ENCODE data around the gene INPP4B.

INPP4B gene

GRCh38 chr4:142265536-142265935 lies 580.6 kb downstream of the INPP4B start:
- Histone ChIP-seq H3K27ac (ENCODE audit: low read depth, low read length) (no peak overlapping the region), H3K4me3 (ENCODE audit: low read depth in 1 of 2, low read length in 2 of 2) (no peak overlapping the region)

DNA sequence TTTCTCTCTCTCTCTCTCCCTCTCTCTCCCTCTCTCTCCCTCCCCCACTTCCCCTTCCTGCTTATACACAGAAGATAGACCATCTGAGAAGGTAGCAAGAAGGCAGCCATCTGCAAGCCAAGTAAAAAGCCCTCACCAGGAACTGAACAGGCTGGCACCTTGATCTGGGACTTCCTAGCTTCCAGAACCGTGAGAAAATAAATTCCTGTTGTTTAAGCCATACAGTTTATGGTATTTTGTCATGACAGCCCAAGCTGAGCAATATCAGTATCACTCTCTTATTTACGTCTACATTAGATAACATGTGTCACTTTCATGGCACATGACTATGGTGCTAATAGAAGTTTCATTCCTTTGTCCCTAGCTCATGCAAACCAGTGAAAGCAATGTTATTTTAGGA lies 581.1 kb downstream of the INPP4B start:
- H3K36me3 ChIP-seq (ENCODE audit: control insufficient read depth in 1 of 2, insufficient read depth in 2 of 2, low read length in 2 of 2), result no peaks in the 10 kb centered on the region
- no peaks in the 10 kb centered on the region for H3K9me3 ChIP-seq (ENCODE audit: control insufficient read depth in 1 of 2, low read length in 2 of 2)
- H3K4me3 ChIP-seq (ENCODE audit: low read depth in 1 of 2, low read length in 2 of 2), result no peak overlapping the region
- no peak overlapping the region for H3K9ac ChIP-seq (ENCODE audit: low read depth in 1 of 2, low read length in 2 of 2)
- H3K27ac ChIP-seq (ENCODE audit: low read depth, low read length), result no peak overlapping the region
- H3K27me3 ChIP-seq (ENCODE audit: control insufficient read depth in 1 of 2, insufficient read depth in 2 of 2, low read length in 2 of 2), result no peaks in the 10 kb centered on the region
- H3K4me1 ChIP-seq (ENCODE audit: control insufficient read depth in 1 of 2, insufficient read depth in 2 of 2, low read length in 2 of 2), result peaks cover 0 to 11% of the 10 kb centered on the region in 2 donors

More at GRCh38 chr4:142265536-142265935, 580.6 kb downstream of the INPP4B start:
- Histone ChIP-seq H3K36me3 (ENCODE audit: control insufficient read depth in 1 of 2, insufficient read depth in 2 of 2, low read length in 2 of 2) (peaks cover 0 to 4% of the 10 kb centered on the region in 2 donors), H3K9me3 (ENCODE audit: control insufficient read depth in 1 of 2, low read length in 2 of 2) (no peaks in the 10 kb centered on the region), H3K4me1 (ENCODE audit: control insufficient read depth in 1 of 2, insufficient read depth in 2 of 2, low read length in 2 of 2) (peaks cover 0 to 11% of the 10 kb centered on the region in 2 donors), H3K27me3 (ENCODE audit: control insufficient read depth in 1 of 2, insufficient read depth in 2 of 2, low read length in 2 of 2) (no peaks in the 10 kb centered on the region), H3K9ac (ENCODE audit: low read depth in 1 of 2, low read length in 2 of 2) (no peak overlapping the region)

DNA sequence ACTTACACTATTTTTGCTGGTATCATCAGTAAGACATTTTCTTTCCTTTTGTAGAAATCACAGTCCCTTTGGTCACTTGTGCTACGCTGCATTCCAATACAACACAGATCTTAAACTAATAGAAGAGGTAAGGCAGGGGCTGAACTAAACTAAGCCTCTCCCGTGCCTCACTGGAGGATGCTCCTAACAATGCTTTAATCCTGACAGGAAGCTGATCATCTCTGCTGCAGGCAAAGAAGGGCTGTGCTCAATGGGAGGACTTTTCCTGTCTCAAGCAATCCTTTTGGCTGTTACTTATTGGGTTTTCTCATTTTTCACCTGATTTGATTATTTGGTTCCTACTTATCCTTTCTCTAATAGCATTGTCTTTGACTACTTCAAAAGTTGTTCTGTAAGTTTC lies 583.1 kb downstream of the INPP4B start:
- no peak overlapping the region for H3K27ac ChIP-seq (ENCODE audit: low read depth, low read length)
- H3K9me3 ChIP-seq (ENCODE audit: control insufficient read depth in 1 of 2, low read length in 2 of 2), result no peaks in the 10 kb centered on the region
- H3K36me3 ChIP-seq (ENCODE audit: control insufficient read depth in 1 of 2, insufficient read depth in 2 of 2, low read length in 2 of 2), result no peaks in the 10 kb centered on the region
- H3K4me1 ChIP-seq (ENCODE audit: control insufficient read depth in 1 of 2, insufficient read depth in 2 of 2, low read length in 2 of 2), result peaks cover 0 to 11% of the 10 kb centered on the region in 2 donors
- no peak overlapping the region for H3K9ac ChIP-seq (ENCODE audit: low read depth in 1 of 2, low read length in 2 of 2)
- no peaks in the 10 kb centered on the region for H3K27me3 ChIP-seq (ENCODE audit: control insufficient read depth in 1 of 2, insufficient read depth in 2 of 2, low read length in 2 of 2)
- H3K4me3 ChIP-seq (ENCODE audit: low read depth in 1 of 2, low read length in 2 of 2), result no peak overlapping the region

DNA sequence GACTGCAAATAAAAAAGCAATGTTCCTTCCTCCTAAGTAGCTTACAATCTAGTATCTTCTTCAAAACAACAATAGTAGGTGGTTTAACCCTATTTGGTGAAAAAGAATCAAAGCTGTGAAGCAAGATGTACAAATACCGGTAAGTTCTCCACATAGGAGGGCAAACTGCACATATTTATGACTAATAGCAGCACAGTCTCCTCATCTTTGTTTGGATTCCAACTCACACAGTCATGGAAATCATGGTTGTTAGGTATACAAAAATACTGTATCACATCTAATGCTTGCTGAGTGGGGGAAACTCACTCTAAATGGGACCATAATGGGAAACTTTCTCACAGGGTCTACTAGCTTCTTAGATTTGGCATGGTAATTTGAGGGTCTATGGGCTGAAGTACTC lies 597.2 kb downstream of the INPP4B start:
- Histone ChIP-seq H3K27me3 (ENCODE audit: control insufficient read depth in 1 of 2, insufficient read depth in 2 of 2, low read length in 2 of 2) (no peaks in the 10 kb centered on the region), H3K4me1 (ENCODE audit: control insufficient read depth in 1 of 2, insufficient read depth in 2 of 2, low read length in 2 of 2) (no peaks in the 10 kb centered on the region), H3K36me3 (ENCODE audit: control insufficient read depth in 1 of 2, insufficient read depth in 2 of 2, low read length in 2 of 2) (no peaks in the 10 kb centered on the region), H3K9ac (ENCODE audit: low read depth in 1 of 2, low read length in 2 of 2) (no peak overlapping the region), H3K9me3 (ENCODE audit: control insufficient read depth in 1 of 2, low read length in 2 of 2) (no peaks in the 10 kb centered on the region), H3K27ac (ENCODE audit: low read depth, low read length) (no peak overlapping the region), H3K4me3 (ENCODE audit: low read depth in 1 of 2, low read length in 2 of 2) (no peak overlapping the region)

DNA sequence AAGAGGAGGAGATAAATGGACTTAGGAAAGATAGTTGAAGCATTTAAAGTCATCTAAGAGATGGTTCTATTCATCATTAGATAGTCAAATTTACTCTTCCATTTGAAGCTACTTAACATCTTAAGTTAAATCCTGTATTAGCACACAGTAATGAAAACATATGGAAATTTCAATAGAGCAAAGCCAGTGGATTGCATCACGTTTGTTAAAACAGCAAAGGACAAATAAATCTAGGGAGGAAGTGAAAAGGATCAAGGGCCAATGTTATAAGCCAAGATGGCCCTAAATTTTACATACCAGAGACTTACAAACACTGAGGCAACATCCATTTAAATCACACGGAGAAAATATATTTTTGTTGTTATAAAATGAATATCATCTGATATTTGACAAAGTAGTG lies 602.8 kb downstream of the INPP4B start:
- Histone ChIP-seq H3K9me3 (ENCODE audit: control insufficient read depth in 1 of 2, low read length in 2 of 2) (no peaks in the 10 kb centered on the region), H3K27ac (ENCODE audit: low read depth, low read length) (no peak overlapping the region), H3K9ac (ENCODE audit: low read depth in 1 of 2, low read length in 2 of 2) (no peak overlapping the region), H3K36me3 (ENCODE audit: control insufficient read depth in 1 of 2, insufficient read depth in 2 of 2, low read length in 2 of 2) (no peaks in the 10 kb centered on the region), H3K27me3 (ENCODE audit: control insufficient read depth in 1 of 2, insufficient read depth in 2 of 2, low read length in 2 of 2) (no peaks in the 10 kb centered on the region), H3K4me3 (ENCODE audit: low read depth in 1 of 2, low read length in 2 of 2) (no peak overlapping the region), H3K4me1 (ENCODE audit: control insufficient read depth in 1 of 2, insufficient read depth in 2 of 2, low read length in 2 of 2) (no peaks in the 10 kb centered on the region)

GRCh38 chr4:142242156-142242555 lies 603.9 kb downstream of the INPP4B start:
- Histone ChIP-seq H3K4me1 (ENCODE audit: control insufficient read depth in 1 of 2, insufficient read depth in 2 of 2, low read length in 2 of 2) (no peaks in the 10 kb centered on the region), H3K27ac (ENCODE audit: low read depth, low read length) (no peak overlapping the region), H3K27me3 (ENCODE audit: control insufficient read depth in 1 of 2, insufficient read depth in 2 of 2, low read length in 2 of 2) (no peaks in the 10 kb centered on the region), H3K4me3 (ENCODE audit: low read depth in 1 of 2, low read length in 2 of 2) (no peak overlapping the region), H3K9ac (ENCODE audit: low read depth in 1 of 2, low read length in 2 of 2) (no peak overlapping the region), H3K36me3 (ENCODE audit: control insufficient read depth in 1 of 2, insufficient read depth in 2 of 2, low read length in 2 of 2) (no peaks in the 10 kb centered on the region), H3K9me3 (ENCODE audit: control insufficient read depth in 1 of 2, low read length in 2 of 2) (no peaks in the 10 kb centered on the region)

- Histone ChIP-seq H3K4me3 (ENCODE audit: low read depth in 1 of 2, low read length in 2 of 2) (no peak overlapping the region), H3K27ac (ENCODE audit: low read depth, low read length) (no peak overlapping the region)
Observed at GRCh38 chr4:142238589-142238988, 607.5 kb downstream of the INPP4B start.

GRCh38 chr4:142236268-142236667 lies 609.8 kb downstream of the INPP4B start:
- H3K4me1 ChIP-seq (ENCODE audit: control insufficient read depth in 1 of 2, insufficient read depth in 2 of 2, low read length in 2 of 2), result no peaks in the 10 kb centered on the region
- no peak overlapping the region for H3K27ac ChIP-seq (ENCODE audit: low read depth, low read length)
- H3K4me3 ChIP-seq (ENCODE audit: low read depth in 1 of 2, low read length in 2 of 2), result no peak overlapping the region
- H3K36me3 ChIP-seq (ENCODE audit: control insufficient read depth in 1 of 2, insufficient read depth in 2 of 2, low read length in 2 of 2), result no peaks in the 10 kb centered on the region
- no peaks in the 10 kb centered on the region for H3K27me3 ChIP-seq (ENCODE audit: control insufficient read depth in 1 of 2, insufficient read depth in 2 of 2, low read length in 2 of 2)
- H3K9ac ChIP-seq (ENCODE audit: low read depth in 1 of 2, low read length in 2 of 2), result no peak overlapping the region
- H3K9me3 ChIP-seq (ENCODE audit: control insufficient read depth in 1 of 2, low read length in 2 of 2), result no peaks in the 10 kb centered on the region

More at GRCh38 chr4:142238589-142238988, 607.5 kb downstream of the INPP4B start:
- no peaks in the 10 kb centered on the region for H3K9me3 ChIP-seq (ENCODE audit: control insufficient read depth in 1 of 2, low read length in 2 of 2)
- H3K27me3 ChIP-seq (ENCODE audit: control insufficient read depth in 1 of 2, insufficient read depth in 2 of 2, low read length in 2 of 2), result no peaks in the 10 kb centered on the region
- H3K4me1 ChIP-seq (ENCODE audit: control insufficient read depth in 1 of 2, insufficient read depth in 2 of 2, low read length in 2 of 2), result no peaks in the 10 kb centered on the region
- H3K9ac ChIP-seq (ENCODE audit: low read depth in 1 of 2, low read length in 2 of 2), result no peak overlapping the region
- H3K36me3 ChIP-seq (ENCODE audit: control insufficient read depth in 1 of 2, insufficient read depth in 2 of 2, low read length in 2 of 2), result no peaks in the 10 kb centered on the region

DNA sequence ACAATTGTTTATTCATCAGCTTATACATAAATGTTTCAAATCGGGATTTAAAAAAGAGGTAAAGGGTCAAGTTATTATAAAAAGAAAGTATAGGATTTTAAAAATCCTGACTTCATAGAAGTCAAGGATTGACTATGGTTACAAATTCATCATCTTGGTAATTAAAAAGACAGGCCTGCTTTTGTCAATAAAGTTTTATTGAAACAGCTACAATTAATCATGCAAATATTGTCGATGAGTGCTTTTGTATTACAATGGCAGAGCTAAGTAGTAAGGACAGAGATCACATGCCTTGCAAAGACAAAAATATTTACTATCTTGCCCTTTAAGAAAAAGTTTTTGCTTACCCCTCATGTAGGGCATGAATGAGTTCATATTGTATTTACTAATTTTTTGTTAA lies 614.3 kb downstream of the INPP4B start:
- no peaks in the 10 kb centered on the region for H3K9me3 ChIP-seq (ENCODE audit: control insufficient read depth in 1 of 2, low read length in 2 of 2)
- H3K27me3 ChIP-seq (ENCODE audit: control insufficient read depth in 1 of 2, insufficient read depth in 2 of 2, low read length in 2 of 2), result no peaks in the 10 kb centered on the region
- H3K9ac ChIP-seq (ENCODE audit: low read depth in 1 of 2, low read length in 2 of 2), result no peak overlapping the region
- H3K4me1 ChIP-seq (ENCODE audit: control insufficient read depth in 1 of 2, insufficient read depth in 2 of 2, low read length in 2 of 2), result no peaks in the 10 kb centered on the region
- no peaks in the 10 kb centered on the region for H3K36me3 ChIP-seq (ENCODE audit: control insufficient read depth in 1 of 2, insufficient read depth in 2 of 2, low read length in 2 of 2)
- H3K27ac ChIP-seq (ENCODE audit: low read depth, low read length), result no peak overlapping the region
- H3K4me3 ChIP-seq (ENCODE audit: low read depth in 1 of 2, low read length in 2 of 2), result no peak overlapping the region

DNA sequence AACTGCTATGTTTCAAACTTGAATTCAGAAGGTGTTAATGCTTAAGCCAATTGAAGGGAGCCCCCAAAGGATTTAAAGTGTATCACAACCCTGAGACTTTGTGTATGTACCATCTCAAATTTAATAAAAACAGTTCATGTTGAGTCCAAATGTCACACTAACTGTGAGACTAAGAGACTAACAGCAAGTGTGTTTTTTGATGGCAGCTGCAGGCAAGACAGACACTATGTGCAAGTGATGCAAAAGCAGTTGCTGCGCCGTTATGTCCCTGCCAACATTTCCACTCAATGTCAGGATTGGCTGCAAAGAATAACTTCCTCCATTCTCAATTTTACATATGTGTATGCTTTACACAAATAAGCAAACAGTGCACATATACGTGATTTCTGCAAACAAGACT lies 615.1 kb downstream of the INPP4B start:
- Histone ChIP-seq H3K27ac (ENCODE audit: low read depth, low read length) (no peak overlapping the region), H3K4me3 (ENCODE audit: low read depth in 1 of 2, low read length in 2 of 2) (no peak overlapping the region), H3K9me3 (ENCODE audit: control insufficient read depth in 1 of 2, low read length in 2 of 2) (no peaks in the 10 kb centered on the region), H3K9ac (ENCODE audit: low read depth in 1 of 2, low read length in 2 of 2) (no peak overlapping the region), H3K4me1 (ENCODE audit: control insufficient read depth in 1 of 2, insufficient read depth in 2 of 2, low read length in 2 of 2) (no peaks in the 10 kb centered on the region), H3K36me3 (ENCODE audit: control insufficient read depth in 1 of 2, insufficient read depth in 2 of 2, low read length in 2 of 2) (no peaks in the 10 kb centered on the region), H3K27me3 (ENCODE audit: control insufficient read depth in 1 of 2, insufficient read depth in 2 of 2, low read length in 2 of 2) (no peaks in the 10 kb centered on the region)

GRCh38 chr4:142226014-142226413 lies 620.1 kb downstream of the INPP4B start:
- no peak overlapping the region for H3K27ac ChIP-seq (ENCODE audit: low read depth, low read length)
- H3K4me1 ChIP-seq (ENCODE audit: control insufficient read depth in 1 of 2, insufficient read depth in 2 of 2, low read length in 2 of 2), result no peaks in the 10 kb centered on the region
- no peak overlapping the region for H3K9ac ChIP-seq (ENCODE audit: low read depth in 1 of 2, low read length in 2 of 2)
- no peaks in the 10 kb centered on the region for H3K9me3 ChIP-seq (ENCODE audit: control insufficient read depth in 1 of 2, low read length in 2 of 2)
- no peaks in the 10 kb centered on the region for H3K36me3 ChIP-seq (ENCODE audit: control insufficient read depth in 1 of 2, insufficient read depth in 2 of 2, low read length in 2 of 2)
- no peak overlapping the region for H3K4me3 ChIP-seq (ENCODE audit: low read depth in 1 of 2, low read length in 2 of 2)
- no peaks in the 10 kb centered on the region for H3K27me3 ChIP-seq (ENCODE audit: control insufficient read depth in 1 of 2, insufficient read depth in 2 of 2, low read length in 2 of 2)

Data from duodenal mucosa (tissue), 2 donors.